ENCODE data around the gene SLC22A4.

SLC22A4 gene

DNA sequence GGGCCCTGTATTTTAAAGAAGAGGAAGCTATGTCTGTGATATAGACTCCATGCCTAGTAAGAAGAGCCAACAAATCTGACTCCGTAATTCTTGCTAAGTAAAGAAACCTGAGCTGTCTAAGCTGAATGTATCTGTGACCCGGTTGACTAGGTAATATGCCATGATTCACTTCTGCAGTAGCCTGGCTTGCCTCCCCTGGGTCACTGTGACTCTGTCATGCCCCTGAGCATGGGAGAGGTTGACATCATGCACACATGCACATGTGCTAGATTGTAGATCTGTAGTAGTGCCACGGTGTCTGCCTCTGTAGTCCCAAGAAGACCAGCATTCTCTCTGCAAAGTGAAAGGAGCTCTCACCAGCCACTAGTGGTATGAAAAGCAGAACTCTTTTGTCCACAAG is 84.4 kb downstream of the SLC22A4 start:
- DNase-seq = no peak

DNA sequence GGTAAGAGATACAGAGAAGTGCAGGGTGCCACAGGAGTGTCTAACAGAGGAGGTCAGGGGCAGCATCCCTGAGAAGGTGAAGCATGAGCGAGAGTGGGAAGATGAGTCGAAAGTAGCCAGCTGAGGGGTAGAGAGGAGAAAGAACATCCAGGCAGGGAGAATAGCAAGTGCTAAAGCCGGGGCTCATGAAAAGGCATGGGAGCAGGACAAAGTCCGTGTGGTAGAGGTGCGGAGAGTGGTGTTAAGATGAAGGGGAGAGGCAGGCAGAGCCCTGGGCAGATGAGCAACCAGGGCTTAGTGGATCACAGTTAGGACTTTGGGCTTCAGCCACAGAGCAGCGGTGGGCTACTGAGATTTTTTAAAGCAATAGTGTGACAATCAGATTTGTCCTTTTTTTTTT is 85.9 kb downstream of the SLC22A4 start:
- DNase-seq = no peak

DNA sequence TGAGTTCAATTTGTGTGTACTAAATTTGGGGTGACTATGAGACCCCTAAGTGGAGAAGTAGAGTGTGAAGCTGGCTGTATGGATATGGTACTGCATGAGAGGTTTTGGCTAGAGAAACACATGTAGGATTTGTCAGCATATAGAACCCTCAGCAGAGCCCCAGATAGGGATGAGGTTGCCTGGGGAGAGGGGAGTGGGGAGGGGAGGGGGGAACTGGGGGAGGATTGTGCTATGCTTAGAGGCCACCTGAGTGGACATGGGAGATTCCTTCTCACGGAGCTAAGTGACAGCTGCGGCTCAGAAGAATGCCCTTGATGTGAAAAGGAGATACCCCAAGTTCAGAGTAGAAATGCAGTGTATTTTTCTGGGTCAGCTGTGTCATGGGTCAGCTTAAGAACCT is 86.5 kb downstream of the SLC22A4 start:
- no peak for DNase-seq

DNA sequence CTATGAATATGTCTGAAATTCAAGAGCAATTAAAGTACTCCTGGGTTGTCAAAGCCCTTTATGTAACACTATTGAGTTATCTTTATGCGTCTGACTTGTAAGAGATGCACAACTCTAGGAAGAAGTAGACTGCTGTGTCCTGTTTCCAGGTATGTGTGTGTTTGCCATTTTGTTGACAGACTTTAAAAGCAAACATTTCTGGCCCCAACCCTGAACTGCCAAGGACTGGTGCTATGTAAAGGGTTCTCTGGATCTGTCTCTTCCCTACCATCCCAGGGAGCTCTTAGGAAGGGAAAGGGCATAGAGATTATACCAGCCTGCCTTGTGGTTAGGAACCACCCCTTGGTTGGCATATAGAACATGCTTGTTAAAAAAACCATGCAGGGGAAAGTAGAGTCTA is 87.4 kb downstream of the SLC22A4 start:
- no peak for DNase-seq

DNA sequence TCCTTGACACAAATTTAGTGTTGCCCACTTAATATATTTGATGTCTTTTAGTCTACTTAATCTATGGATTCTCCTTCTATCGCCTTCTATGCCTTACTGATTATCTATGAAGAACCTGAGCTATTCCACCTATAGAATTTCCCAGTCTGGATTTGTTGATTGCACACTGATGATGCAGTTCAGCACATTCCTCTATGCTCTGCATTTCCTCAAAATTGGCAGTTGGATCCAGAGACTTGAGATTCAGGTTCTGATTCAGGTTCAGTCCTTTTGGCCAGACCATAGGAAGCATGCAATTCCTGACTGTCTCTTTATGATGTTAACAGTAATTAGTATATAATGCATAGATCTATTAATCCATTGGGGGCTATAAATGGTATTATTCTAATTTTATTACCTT is 89.1 kb downstream of the SLC22A4 start:
- DNase-seq = no peak

DNA sequence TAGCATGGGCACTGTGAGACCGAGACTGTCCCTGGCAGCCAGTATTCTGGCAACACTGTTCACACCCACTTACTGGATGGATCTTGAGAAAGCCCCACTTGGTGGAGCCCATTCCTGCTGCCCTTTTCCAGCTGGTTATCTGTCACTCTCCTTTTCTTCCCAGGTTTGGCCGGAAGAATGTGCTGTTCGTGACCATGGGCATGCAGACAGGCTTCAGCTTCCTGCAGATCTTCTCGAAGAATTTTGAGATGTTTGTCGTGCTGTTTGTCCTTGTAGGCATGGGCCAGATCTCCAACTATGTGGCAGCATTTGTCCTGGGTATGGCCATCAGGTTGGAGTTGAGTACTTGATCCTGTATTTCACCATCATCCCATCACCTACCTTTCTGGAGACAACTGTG is 89.8 kb downstream of the SLC22A4 start:
- DNase-seq = no peak

DNA sequence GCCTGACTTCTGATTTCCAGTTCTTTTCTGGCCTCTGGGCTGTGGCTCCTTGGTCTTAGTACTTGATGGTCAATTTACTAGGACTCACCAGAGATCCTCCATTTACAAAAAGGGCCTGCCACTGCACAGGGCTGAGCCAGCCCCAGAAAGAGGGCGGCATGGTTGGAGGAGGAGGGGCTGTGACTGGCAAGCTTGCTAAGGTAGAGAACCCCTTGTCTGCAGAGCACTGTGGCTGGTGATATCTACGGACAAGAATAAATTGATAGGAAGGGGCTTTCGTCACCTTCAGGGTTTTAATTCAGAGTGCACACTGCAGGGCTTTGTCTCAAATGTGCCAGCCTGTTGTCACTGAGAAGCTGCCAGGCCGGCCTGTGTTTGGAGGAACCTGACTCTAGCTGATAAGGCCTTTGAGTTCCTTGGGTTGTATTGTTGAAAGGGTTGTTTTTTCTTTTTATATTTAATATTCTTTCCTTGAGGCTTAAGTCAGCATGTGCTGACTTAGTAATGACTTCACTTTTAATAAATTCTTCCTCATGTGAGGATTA is 90.4 kb downstream of the SLC22A4 start:
- no peak for DNase-seq

DNA sequence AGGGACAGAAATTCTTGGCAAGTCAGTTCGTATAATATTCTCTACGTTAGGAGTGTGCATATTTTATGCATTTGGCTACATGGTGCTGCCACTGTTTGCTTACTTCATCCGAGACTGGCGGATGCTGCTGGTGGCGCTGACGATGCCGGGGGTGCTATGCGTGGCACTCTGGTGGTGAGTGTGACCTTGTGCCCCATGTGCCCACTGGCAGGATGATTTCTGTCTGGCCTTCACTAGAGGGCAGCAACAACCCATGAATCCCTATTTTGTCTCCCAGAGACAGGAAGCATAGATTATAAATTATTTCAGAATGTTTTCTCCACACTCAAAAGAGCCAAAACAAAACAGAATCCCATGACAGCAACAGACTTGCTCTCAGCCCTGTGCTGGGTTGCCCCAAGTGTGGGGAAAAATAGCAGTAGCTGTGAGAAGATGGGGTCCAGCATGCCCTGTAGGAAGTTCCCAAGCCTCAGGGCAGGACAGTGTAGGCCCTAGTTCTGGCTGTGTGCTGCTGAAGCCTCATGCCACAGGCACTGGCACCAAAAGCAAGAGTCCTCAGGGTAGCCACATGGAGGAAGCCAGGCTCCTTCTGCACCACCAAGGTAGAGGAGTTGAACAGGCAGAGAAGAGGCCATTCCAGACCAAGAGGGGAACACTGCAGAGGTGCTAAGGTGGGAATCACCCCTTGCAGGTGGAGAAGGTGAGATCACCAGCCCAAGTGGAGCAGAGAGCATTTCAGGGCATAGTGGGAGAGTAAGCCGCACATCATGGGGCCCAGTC is 91.3 kb downstream of the SLC22A4 start:
- DNase-seq = peak; percentile 36

DNA sequence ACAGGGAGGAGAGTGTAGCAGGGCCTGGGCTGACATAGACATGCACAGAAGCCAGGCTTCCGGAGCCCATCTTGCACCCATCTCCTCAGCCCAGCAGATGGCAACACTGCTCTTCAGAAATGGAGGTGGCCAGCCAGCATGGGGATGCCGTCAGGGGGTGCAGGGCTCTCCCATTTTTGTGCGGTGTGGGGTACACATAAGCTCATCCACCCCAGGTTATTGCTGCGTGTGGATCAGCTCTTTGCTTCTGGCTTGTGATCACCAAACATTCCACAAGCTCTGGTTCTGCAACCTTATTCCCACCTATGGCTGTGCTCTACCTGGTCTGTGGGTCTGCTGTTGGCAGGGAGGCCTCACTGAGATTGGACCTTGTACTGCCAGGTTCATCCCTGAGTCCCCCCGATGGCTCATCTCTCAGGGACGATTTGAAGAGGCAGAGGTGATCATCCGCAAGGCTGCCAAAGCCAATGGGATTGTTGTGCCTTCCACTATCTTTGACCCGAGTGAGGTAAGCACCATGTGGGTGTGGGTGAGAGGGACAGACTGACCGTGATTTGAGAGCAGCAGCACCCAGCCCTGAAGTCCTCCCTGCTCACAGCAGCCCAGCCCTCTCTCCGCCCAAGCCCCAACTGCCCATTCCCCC is 92.6 kb downstream of the SLC22A4 start:
- peak; percentile 58 for DNase-seq

DNA sequence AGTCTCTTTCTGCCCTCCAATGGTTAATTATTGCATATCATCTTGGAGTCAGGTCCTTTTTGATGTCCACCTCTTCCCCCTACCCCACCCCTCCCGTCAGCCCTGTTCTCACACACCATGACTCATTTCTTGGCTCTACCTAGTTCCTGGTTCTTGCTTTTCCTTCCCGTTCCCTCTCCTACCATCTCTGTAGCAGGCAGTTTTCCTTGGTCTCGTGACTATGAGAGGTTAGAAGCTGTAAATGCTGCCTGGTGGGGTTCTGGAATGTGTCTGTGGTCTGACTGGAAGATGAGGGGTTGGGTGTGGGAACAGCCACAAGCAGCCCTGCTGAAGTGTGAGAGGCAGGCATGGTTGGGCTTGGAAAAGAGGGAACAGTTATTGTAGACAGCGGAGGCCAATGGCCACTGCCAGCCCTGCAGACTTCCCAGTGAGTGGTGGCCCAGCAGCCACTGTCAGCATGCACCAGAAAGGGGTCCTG is 93.5 kb downstream of the SLC22A4 start:
- no peak for DNase-seq

DNA sequence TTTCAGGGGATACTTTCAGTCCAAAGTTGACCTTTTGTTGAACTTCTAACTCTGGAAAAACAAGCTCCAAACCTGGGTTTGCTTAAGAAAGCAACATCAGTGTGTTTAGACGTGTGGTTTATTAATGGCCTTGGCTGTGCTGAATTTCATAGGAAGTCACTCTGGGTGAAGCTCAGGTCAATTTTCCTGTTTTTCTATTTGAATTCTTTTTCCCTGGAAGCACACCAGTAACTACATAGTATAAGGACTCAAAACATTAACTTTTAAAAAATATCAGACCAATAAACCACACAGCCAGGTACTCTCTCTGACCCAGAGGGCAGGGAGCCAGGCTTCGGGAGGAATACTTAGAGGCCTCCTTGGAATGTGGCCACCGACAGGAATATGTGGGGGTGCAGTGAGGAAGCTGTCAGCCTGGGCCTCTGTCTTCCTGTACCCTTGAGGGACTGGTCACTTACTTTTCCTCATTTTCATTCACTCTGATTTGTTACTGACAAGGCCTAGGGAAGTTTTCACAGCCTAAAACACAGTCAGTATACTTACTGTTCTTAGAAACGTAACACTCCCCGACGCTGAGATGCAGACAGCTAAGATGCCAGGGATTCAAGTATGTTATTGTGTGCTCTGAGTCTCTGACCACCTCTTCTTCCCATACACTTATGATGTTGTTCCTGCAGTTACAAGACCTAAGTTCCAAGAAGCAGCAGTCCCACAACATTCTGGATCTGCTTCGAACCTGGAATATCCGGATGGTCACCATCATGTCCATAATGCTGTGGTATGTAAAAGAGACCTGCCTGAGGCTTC is 94.3 kb downstream of the SLC22A4 start:
- DNase-seq = no peak

DNA sequence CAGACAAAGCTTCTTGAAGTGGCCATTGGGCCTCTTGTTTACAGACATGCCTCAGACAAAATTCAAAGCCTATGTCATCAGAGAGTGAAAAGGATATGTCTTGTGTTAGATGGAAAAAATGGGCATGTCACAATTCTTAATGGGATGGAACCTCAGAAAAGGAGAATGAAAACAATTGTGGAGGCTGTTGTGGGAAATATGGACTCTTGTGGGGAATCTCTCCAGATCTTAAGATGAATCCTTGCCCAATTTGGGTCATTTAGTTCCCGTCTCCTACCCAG is 94.8 kb downstream of the SLC22A4 start:
- DNase-seq = no peak

DNA sequence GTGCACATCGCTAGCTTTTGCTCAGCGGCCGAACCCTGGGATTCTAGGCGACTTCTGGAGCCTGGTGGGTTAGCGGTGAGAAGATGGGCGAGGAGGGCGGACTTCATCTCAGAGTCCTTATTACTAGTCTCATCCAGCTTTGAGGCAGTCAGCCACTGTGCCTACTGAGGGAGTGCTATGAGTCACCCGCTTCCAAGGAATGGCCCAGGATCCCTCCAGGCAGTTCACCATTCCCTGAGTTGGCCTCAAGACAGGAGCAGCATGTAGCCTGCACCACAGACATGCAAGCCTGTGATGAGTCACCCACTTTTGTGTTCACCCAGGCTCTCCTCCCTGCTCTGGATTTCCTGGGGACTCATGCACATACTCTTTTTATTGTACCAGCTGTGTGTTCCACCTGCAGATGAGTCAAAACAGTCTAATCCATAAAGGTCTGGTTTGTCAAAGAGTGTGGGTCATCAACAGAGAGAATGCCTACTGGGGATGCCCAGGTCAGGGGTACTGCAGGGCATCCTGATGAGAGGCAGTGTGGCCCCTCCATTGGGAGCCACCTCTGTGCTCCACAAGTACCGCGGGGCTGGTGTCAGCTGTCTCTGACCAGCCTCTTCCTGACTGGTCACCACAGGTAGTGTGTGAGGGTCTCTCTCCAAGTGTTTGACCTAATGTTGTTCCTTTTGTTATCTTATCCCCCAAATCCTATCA is 95.5 kb downstream of the SLC22A4 start:
- no peak for DNase-seq

DNA sequence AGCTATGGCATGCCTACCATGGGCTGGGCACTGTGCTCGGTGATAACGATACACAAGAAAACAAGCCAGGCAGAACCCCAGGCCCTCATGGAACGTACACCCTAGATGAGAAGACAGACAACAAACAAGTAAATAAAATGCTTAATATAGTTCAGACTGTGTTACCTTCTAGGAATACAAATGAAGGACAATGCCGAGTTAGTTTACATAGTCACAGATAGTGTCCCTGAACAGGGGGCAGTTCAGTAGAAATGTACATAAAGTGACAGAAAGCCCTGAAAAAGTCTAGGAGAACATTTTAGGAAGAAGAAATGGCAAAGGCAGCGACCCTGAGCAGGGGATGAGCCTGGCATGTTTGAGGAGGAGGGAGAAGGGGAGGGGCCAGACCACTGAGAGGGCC is 97.1 kb downstream of the SLC22A4 start:
- DNase-seq = no peak

DNA sequence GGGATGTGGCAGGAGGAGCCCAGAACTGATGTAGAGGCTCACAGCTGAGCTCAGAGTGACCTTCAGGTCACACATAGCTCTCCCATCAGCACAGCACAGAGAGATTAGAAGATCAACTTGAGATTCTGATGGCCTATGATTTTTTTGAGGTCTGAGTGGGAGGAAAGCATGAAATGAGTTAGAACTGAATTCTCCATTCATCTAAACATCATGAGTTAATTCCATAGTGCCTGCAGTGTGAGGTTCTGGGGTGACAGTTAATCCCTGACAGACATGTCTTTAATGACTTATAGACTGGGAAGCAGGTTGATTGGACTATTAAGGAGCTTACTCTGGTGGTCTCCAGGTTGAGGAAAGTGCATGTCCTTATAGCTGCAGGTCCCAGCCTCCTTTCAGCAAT is 97.7 kb downstream of the SLC22A4 start:
- no peak for DNase-seq

DNA sequence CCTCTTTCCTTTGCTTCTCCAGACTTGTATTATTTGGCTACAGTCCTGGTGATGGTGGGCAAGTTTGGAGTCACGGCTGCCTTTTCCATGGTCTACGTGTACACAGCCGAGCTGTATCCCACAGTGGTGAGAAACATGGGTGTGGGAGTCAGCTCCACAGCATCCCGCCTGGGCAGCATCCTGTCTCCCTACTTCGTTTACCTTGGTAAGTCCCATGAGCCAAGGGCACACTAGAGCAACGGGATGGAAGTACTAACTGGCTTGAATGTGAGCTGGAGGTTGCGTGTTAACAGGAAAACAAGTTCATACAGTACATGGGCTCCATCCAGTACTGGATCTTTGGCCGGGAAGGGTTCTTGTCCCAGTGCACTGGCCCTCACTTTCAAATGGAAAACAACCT is 98.2 kb downstream of the SLC22A4 start:
- no peak for DNase-seq

DNA sequence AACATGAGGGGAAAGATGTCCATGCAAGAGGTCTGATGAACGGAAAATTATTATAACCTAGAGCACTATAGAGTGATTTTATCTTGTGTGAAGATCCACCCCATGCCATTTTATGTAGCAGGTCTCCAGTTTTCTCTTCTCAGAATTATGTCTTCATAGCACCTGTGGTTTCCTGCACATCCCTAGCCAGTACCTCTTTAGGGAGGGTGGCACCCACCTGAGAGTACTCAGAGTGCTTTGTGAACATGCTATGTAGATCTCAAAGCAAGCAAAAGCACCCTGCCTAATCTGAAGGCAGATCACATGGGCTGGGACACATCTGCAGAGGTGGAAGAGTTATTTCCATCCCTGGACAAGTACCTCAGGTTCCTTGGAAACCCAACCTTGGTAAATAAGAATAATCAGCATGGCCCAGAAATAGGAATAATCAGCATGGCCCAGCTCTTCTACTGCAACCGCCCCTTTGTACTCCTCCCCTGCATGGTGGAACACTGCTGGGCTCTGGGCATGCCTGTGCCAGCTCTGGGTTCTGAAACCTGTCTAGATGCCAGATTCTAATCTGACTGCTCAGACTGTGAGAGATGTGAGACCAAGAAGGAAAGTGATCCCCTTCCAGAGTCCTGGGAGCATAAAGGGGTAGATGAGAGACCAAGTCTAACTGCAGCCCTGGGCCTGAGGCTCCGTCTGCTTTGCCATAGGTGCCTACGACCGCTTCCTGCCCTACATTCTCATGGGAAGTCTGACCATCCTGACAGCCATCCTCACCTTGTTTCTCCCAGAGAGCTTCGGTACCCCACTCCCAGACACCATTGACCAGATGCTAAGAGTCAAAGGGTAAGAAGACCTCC is 99.0 kb downstream of the SLC22A4 start:
- no peak for DNase-seq

Measured in effector CD8-positive, alpha-beta T cell (primary cell).